Measurements from ENCODE around the gene PPIL3. TPM values are rescaled to one million over a fixed set of nuclear protein-coding genes. Genes with fewer than 3 reads are reported as not detected.

PPIL3 gene
- polyA plus RNA-seq, 3 donors, result 59.3 to 80.2 (median 69.8) TPM

DNA sequence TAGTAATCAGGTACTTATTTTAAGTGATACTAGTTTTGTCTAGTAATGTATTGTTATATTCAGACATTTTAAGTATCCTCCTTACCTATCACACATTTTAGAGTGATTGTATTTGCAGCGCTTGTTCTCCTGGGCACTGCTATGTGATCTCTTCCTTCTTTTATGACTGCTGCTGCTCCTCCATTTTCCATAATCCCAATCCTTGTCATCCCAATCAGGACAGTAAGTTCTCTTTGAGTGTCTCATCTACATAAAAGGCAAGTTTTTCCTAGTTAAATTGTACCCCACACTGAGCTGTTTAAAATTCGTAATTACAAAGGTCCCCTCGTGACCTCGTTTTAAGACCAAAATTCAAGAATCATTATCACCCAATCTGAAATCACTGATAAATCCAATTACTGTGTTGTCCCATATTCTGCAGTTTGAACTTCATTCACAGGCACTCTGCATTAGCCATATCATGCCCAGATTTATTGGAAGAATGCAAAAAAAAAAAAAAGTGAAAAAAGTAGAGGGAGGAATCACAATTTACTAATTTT, 27.2 kb downstream of the PPIL3 start:
- no peak for DNase-seq (ENCODE audit: low read depth in 3 of 3, low spot score in 2 of 3)

DNA sequence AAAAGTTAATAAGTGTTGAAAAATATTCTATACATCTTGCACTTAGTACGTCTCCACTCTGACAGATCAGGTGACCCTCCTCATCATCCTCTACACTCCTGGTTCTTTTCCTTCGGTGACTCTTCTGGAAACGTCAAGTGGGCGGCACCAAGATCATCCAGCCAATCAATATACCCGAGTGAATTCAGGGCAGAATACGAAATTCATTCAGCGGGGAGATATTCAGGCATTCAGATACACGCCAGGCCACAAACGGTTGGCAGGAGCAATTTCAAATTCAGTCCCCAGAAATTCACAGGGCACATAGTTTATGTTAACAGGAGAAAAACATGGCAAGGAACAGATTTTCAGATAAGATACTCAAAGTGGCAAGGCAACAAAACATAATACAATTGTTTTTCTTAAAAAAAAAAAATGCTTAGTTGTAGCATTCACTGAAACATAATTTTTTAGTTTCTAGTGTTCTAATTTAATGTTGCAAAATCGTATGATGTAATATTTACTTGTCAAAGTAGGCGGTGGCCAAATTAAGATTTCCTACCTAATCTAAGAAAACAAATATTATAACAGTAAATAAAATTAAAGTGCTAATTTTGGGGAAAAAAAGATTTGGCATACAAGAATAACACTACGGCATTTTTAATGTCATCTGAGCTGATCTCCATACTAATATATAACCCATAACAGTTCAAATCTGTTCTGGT, 28.6 kb downstream of the PPIL3 start:
- DNase-seq (ENCODE audit: low read depth in 3 of 3, low spot score in 2 of 3), result no peak

DNA sequence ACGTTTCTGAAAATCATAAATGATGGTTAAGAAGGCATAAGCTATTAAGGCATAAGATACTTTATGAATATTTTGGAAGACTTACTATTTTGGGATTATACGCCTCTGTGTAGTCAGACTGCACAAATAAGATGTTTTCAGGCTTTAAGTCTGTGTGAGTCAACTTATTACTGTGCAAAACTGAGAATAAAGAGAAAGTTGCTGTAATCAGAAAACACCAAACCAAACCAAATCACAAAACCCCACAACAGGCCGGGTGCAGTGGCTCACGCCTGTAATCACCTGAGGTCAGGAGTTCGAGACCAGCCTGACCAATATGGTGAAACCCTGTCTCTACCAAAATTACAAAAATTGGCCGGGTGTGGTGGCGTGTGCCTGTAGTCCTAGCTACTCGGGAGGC, 32.1 kb downstream of the PPIL3 start:
- DNase-seq (ENCODE audit: low read depth in 3 of 3, low spot score in 2 of 3), result no peak

DNA sequence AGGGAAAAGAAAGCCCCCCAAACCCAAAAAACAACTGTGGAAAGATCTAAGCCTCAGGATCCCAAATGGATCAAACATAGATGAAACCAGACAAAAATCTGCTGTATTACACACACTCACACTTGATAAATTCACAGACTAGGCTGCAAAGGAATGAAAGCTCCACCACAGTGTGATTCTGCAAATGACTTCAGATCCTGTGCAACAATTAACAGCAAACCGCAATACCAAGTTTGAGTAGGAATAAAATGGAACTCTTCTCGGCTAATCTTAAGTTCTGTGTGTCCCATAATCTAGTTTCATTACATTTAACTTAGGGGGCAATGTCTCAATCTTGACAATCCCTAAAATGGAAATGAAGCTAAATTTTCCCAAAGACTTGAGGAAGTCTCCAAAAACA, 36.3 kb downstream of the PPIL3 start:
- no peak for DNase-seq (ENCODE audit: low read depth in 3 of 3, low spot score in 2 of 3)

DNA sequence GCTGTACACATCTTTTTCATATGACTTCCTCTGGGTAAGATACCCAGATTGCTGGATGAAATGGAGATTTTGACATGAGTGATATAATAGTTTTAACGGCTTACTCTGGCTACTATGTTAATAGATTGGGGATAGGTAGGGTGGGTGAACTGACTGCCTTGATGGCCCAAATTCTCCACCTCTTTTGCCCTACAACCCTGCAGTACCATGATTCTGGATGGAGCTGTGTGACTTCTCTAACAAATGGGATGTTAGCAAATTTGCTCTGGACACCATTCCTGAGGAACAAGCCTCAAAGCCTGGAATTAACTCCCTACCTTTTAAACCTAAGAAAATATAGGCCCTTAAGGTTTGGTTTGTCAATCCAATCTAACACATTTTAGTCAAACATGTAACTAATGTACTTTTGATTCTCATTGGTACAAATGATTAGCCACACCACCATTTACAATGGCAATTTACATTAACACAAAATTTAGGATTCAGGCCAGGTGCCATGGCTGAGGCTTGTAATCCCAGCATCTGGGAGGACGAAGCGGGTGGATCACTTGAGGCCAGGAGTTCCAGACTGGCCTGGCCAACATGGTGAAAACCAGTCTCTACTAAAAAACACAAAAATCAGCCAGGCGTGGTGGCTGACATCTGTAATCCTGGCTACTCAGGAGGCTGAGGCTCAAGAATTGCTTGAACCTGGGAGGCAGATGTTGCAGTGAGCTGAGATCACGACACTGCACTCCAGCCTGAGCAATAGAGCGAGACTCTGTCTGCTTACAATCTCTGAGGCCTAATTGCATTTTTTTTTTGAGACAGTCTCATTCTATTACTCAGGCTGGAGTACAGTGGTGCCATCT, 37.3 kb downstream of the PPIL3 start:
- no peak for DNase-seq (ENCODE audit: low read depth in 3 of 3, low spot score in 2 of 3)

DNA sequence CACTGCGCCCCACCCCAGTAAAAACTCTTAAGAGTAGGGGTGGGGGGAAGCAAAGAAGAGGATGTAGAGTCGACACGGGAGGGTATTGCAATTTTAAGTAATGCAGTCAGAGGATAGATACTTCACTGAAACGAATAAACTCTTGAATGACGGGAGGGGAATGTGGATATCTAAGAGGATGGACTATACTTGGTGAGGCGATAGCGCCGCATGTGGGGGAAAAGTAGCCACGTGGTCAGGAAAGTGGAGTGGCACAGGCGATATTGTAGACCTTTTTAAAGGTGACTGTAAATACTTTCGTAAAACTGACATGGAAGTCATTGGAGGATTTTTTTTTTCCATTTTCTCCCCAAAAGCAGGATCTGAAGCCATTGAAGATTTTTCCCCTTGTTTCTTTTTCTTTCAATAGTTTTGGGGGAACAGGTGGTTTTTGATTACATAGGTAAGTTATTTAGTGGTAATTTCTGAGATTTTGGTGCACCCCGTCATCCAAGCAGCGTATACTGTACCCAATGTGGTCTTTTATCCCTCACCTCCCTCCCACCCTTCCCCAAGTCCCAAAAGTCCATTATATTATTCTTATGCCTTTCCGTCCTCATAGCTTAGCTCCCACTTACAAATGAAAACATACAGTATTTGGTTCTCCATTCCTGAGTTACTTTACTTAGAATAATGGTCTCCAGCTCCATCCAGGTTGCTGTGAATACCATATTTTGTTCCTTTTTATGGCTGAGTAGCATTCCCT, 38.2 kb downstream of the PPIL3 start:
- no peak for DNase-seq (ENCODE audit: low read depth in 3 of 3, low spot score in 2 of 3)

DNA sequence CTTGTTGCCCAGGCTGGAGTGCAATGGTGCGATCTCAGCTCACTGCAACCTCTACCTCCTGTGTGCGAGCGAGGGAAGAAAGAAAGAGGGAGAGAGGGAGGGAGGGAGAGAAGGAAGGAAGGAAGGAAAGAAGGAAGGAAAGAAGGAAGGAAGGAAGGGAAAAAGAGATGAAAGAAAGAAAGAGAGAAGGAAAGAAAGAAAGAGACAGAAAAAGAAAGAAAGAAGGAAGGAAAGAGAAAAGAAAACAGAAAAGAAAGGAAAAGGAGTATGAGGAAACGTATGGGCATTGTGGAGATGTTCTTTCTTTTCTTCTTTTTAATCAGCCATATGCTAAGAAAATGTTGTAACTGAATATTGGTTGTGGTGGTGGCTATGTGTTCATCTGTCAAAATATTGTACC, 40.9 kb downstream of the PPIL3 start:
- DNase-seq (ENCODE audit: low read depth in 3 of 3, low spot score in 2 of 3), result no peak

DNA sequence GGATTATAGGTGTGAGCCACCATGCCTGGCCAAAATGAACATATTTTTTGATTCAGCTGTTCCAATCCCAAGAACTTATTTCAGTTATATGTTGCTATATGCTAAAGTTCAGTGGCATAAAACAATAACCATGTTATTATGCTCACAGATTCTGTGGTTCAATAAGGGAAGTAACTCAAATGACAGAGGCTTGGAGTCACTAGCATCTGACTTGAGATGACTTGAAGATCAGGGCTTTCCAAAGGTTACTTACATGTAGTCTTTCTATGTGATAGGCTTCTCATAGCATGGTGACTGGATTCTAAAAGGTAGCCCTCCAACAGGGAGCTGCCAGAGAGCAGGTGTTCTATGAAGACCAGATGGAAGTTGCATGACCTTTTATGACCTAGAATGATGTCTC, 41.6 kb downstream of the PPIL3 start:
- no peak for DNase-seq (ENCODE audit: low read depth in 3 of 3, low spot score in 2 of 3)

DNA sequence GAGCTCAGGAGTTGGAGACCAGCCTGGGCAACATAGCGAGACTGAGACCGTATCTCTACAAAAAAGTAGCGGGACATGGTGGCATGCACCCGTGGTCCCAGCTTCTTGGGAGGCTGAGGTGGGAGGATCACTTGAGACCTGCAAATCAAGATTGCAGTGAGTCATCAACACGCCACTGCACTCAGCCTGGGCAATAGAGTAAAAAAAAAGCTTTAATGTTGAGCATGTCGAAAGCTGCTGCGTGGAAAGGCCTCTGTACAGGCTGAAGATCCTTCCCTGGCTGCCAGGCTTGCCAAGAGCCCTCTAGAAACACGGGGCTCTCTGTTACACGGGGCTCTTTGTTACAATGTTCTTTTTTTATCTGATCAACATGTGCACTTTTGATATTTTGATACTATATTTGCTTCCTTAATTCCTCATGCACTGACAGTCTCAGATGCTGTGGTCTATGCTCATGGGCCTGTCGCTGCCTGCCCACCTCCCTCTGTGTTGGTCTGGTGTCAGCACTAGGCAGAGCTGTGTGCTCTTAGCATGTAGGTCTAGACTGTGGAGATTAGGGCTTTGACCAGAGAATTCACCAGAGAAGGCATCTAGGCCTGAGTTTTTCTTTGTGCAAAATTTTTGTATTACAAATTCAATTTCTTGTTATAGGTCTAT, 43.1 kb downstream of the PPIL3 start:
- DNase-seq (ENCODE audit: low read depth in 3 of 3, low spot score in 2 of 3), result no peak

DNA sequence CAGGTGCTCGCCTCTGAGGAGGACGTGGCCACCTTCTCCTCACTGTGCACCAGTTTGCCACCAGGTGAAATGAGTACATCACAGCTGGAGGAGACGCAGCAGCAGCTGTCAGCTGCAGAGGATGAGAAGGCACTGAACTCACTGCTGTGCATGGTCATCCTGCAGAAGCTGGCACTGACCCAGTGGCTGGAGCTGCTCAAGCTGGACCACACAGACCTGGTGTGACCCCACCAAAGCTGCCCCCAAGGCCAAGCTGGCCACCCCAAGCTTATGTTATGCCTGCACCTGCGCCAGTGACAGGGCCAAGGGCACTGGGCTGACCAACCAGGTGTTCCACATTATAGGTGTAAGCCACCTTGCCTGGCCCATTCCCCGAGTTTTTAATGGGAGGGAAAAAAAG, 43.7 kb downstream of the PPIL3 start:
- no peak for DNase-seq (ENCODE audit: low read depth in 3 of 3, low spot score in 2 of 3)

DNA sequence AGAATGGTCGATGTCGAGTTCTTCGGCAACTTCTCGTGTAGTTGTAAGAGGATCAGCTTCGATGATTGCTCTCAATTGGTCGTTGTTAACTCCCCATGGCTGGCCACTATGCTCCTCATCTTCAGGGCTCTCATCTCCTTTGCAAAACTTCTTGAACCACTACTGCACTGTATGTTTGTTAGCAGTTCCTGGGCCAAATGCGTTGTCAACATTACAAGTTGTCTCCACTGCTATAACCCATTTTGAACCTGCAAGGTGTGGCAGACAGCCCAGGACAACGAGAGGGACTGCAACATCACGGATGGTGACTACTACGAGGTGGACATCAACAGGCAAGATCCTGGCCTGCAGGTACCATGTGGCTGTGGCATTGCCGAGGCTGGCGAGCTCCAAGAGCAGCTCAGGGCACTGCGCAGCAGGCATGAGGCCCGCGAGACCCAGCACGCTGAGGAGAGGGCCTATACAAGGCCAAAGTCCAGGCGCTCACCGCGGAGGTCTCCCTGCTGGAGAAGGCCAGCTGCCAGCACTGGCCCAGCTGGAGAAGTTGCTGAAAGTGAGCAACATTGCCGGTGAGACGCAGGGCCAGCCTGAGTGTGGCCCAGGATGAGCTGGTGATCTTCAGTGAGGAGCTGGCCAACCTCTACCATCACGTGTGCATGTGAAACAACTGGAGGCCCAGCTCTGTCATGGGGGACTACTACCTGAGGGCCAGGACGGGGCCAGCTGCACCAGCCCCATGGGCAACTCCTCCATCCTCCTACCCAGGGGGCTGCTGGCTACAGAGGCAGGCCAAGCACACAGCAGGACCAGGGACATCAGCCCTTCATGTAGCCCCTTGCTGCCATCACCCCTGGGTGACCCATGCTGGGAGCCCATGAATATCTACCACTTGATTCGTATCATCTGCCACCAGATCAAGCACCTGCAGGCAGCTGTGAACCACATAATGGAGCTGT, 44.6 kb downstream of the PPIL3 start:
- no peak for DNase-seq (ENCODE audit: low read depth in 3 of 3, low spot score in 2 of 3)

DNA sequence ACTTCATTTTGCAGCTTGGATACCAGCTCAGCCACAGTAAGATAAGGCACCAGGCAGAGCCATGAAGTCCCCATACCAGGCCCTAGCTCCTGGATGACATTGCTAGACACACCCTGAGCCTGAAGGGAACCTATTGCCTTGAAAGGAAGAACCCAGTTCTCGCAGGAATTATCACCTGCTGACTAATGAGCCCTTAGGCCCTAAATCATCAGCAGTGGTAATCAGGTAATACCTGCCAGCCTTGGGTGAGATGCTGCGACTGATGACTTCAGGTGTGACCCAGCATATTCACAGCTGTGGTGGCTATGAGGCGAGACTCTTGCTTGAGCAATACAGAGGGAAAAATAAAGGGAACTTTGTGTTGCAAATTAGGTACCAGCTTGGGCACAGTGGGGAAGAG, 49.4 kb downstream of the PPIL3 start:
- DNase-seq (ENCODE audit: low read depth in 3 of 3, low spot score in 2 of 3), result no peak

DNA sequence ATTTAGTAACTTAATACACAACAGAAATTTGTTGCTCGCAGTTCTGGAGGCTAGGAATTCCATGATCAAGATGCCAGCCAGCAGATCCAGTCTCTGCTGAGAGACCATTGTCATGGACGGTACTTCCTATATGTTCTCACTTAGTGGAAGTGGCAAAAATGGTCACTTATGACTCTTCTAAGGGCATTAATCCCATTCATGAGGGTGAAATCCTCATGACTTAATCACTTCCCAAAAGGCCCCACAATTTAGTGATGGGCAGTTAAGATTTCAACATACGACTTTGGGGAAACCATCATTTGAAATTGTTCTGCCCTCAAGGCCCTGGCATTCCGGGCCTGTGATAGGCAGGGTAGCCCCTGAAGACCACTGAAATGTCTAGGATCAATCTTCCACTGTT, 54.2 kb downstream of the PPIL3 start:
- DNase-seq (ENCODE audit: low read depth in 3 of 3, low spot score in 2 of 3), result no peak

DNA sequence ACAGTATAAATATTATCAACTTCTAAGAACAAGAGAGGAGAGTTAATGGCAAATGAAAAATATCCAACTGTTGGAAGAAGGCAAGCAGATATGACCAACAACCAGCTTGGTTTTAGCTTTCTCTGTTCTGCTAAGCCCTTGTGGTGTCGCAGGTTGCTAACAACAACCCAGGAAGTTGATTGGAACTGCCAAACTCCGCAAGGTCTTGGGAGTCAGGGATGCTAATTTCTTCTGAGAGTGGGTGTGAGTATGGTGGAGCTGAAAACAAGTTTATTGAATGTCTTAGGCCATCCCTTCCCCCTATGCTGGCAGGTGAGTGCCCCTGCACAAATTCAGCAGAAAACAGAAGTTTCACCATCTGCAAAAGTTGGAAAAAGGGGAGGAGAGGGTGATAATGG, 59.6 kb downstream of the PPIL3 start:
- DNase-seq (ENCODE audit: low read depth in 3 of 3, low spot score in 2 of 3), result no peak

DNA sequence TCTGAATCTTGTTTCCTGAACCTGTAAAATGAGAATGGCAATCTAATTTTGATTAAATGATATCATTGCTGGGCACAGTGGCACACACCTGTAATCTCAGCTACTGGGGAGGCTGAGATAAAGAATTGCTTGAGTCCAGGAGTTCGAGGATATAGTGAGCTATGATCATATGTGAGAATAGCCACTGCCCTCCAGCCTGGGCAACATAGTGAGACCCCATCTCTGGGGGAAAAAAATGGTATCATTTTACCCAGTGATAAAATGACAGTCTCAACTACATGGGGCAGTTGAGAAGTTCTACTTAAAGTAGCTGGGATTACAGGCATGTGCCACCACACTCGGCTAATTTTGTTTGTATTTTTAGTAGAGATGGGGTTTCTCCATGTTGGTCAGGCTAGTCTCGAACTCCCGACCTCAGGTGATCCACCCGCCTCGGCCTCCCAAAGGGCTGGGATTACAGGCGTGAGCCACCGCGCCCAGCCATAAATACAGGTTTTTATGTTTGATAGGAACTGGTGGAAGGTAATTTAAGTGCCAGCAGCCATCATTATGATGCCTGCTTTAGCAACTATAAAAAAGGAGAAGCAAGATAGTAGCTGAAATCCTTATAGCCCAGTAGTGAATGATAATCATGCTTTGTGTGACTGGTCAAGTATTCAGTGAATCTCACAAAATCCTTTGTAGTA, 60.2 kb downstream of the PPIL3 start:
- DNase-seq (ENCODE audit: low read depth in 3 of 3, low spot score in 2 of 3), result no peak

DNA sequence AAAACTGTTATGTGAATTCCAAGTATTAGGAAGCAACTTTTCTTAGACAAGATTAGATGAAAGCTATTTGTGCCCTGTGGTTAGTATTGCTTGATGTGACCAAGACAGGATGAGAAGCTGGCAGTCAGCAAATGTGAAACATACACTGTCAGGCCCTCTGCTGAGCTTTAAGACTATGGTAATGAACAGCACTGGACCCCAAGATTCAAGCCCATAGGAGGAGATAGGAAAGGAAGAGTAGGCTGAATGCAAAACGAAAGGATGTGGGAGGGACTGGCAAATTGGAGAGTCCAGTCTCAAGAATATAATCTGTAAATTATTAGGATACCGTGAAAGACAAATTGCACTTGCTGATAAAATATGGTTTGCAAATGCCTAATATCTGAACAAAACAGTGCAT, 60.8 kb downstream of the PPIL3 start:
- DNase-seq (ENCODE audit: low read depth in 3 of 3, low spot score in 2 of 3), result no peak

DNA sequence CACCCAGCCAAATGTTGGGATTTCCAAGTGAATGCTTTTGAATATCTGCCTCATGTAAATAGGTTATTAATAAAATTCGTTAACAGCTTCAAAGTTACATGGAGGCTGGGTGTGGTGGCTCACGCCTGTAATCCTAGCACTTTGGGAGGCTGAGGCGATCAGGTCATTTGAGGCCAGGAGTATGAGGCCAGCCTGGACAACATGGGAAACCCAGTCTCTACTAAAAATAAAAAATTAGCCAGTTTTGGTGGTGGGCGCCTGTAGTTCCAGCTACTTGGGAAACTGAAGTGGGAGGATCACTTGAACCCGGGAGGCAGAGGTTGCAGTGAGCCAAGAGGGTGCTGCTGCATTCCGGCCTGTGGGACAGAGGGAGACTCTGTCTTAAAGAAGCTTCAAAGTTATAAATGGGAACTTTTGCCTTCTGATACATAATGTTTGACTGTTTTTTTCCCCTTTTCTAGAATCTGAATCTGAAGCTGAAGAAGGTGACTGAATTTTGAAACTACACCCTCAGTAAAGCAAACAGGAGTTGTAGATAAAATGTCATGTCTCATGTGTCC, 67.1 kb downstream of the PPIL3 start:
- no peak for DNase-seq (ENCODE audit: low read depth in 3 of 3, low spot score in 2 of 3)

Measured in right renal cortex interstitium (tissue), 3 donors.